ENCODE results near the gene OR7C2.

The OR7C2 gene

GRCh38 chr19:14968247-14968646 lies 27.0 kb downstream of the OR7C2 start:
- in situ Hi-C loops (cut with HindIII; ENCODE audit: low pct_ligation_motif_present, low sequenced_read_pairs), result no loop called here
- no peak for DNase-seq
- TF ChIP-seq CTCF (IDR thresholded peaks at IDR 0.05; ENCODE audit: low read depth, low read length, missing control alignments), result no peak

GRCh38 chr19:14971474-14971873 lies 30.2 kb downstream of the OR7C2 start:
- no peaks in the 10 kb centered on the region for H3K27me3 ChIP-seq (replicated peaks)
- in situ Hi-C loops (cut with HindIII; ENCODE audit: low pct_ligation_motif_present, low sequenced_read_pairs), result no loop called here
- no peaks in the 10 kb centered on the region for H3K36me3 ChIP-seq (replicated peaks)
- no peak for TF ChIP-seq CTCF (IDR thresholded peaks at IDR 0.05; ENCODE audit: low read depth, low read length, missing control alignments)
- H3K27ac ChIP-seq, result no peak overlapping the region
- DNase-seq, result no peak
- H3K4me3 ChIP-seq (ENCODE audit: low read depth, low read length), result no peak overlapping the region

More at GRCh38 chr19:14968247-14968646, 27.0 kb downstream of the OR7C2 start:
- H3K4me3 ChIP-seq (ENCODE audit: low read depth, low read length), result no peak overlapping the region
- H3K36me3 ChIP-seq (replicated peaks), result no peaks in the 10 kb centered on the region
- H3K27me3 ChIP-seq (replicated peaks), result no peaks in the 10 kb centered on the region
- H3K27ac ChIP-seq, result no peak overlapping the region

GRCh38 chr19:14972676-14973075 lies 31.4 kb downstream of the OR7C2 start:
- H3K4me3 ChIP-seq (ENCODE audit: low read depth, low read length), result no peak overlapping the region
- H3K36me3 ChIP-seq (replicated peaks), result no peaks in the 10 kb centered on the region
- H3K27ac ChIP-seq, result no peak overlapping the region
- in situ Hi-C loops (cut with HindIII; ENCODE audit: low pct_ligation_motif_present, low sequenced_read_pairs), result no loop called here
- DNase-seq, result no peak
- no peaks in the 10 kb centered on the region for H3K27me3 ChIP-seq (replicated peaks)
- no peak for TF ChIP-seq CTCF (IDR thresholded peaks at IDR 0.05; ENCODE audit: low read depth, low read length, missing control alignments)

GRCh38 chr19:14974488-14974887 lies 33.2 kb downstream of the OR7C2 start:
- no peak for DNase-seq
- in situ Hi-C loops (cut with HindIII; ENCODE audit: low pct_ligation_motif_present, low sequenced_read_pairs), result no loop called here
- no peak overlapping the region for H3K4me3 ChIP-seq (ENCODE audit: low read depth, low read length)

GRCh38 chr19:14977128-14977527 lies 35.8 kb downstream of the OR7C2 start:
- peaks cover 6% of the 10 kb centered on the region for H3K27me3 ChIP-seq (replicated peaks)
- in situ Hi-C loops (cut with HindIII; ENCODE audit: low pct_ligation_motif_present, low sequenced_read_pairs), result no loop called here
- TF ChIP-seq CTCF (IDR thresholded peaks at IDR 0.05; ENCODE audit: low read depth, low read length, missing control alignments), result no peak
- H3K27ac ChIP-seq, result no peak overlapping the region
- no peak for DNase-seq
- no peaks in the 10 kb centered on the region for H3K36me3 ChIP-seq (replicated peaks)
- no peak overlapping the region for H3K4me3 ChIP-seq (ENCODE audit: low read depth, low read length)

More at GRCh38 chr19:14974488-14974887, 33.2 kb downstream of the OR7C2 start:
- H3K36me3 ChIP-seq (replicated peaks), result no peaks in the 10 kb centered on the region
- H3K27ac ChIP-seq, result no peak overlapping the region
- no peaks in the 10 kb centered on the region for H3K27me3 ChIP-seq (replicated peaks)
- TF ChIP-seq CTCF (IDR thresholded peaks at IDR 0.05; ENCODE audit: low read depth, low read length, missing control alignments), result no peak

- peaks cover 6% of the 10 kb centered on the region for H3K27me3 ChIP-seq (replicated peaks)
- no peak for TF ChIP-seq CTCF (IDR thresholded peaks at IDR 0.05; ENCODE audit: low read depth, low read length, missing control alignments)
- no peak overlapping the region for H3K27ac ChIP-seq
- no peaks in the 10 kb centered on the region for H3K36me3 ChIP-seq (replicated peaks)
- no peak for DNase-seq
- in situ Hi-C loops (cut with HindIII; ENCODE audit: low pct_ligation_motif_present, low sequenced_read_pairs), result no loop called here
- no peak overlapping the region for H3K4me3 ChIP-seq (ENCODE audit: low read depth, low read length)
These were observed 37.0 kb downstream of the OR7C2 start for GRCh38 chr19:14978161-14978776.

All from brain microvascular endothelial cell (primary cell).